Measurements from ENCODE around the gene NPAS3. TPM values are rescaled to one million over a fixed set of nuclear protein-coding genes. Genes with fewer than 3 reads are reported as not detected.

NPAS3 gene
- total RNA-seq, 1 experiment from 2014 or later: not detected

GRCh38 chr14:33682760-33683159 lies 744.1 kb downstream of the NPAS3 start:
- TF ChIP-seq SIN3A (IDR thresholded peaks at IDR 0.05; ENCODE audit: low read depth) (no peak), POLR2AphosphoS5 (IDR thresholded peaks at IDR 0.05; ENCODE audit: low read depth, low read length) (no peak), ZFX (IDR thresholded peaks at IDR 0.05) (no peak), ZNF274 (IDR thresholded peaks at IDR 0.05; ENCODE audit: low read depth, low read length) (no peak), JUND (IDR thresholded peaks at IDR 0.05) (no peak), CEBPB (IDR thresholded peaks at IDR 0.05; ENCODE audit: low read depth) (no peak), POLR2A (IDR thresholded peaks at IDR 0.05; ENCODE audit: borderline replicate concordance, extremely low read depth, insufficient read depth, insufficient read length) (no peak), SRF (IDR thresholded peaks at IDR 0.05; ENCODE audit: low read depth) (no peak), RAD21 (IDR thresholded peaks at IDR 0.05; ENCODE audit: low read depth) (no peak), FOSL1 (IDR thresholded peaks at IDR 0.05; ENCODE audit: low read depth) (no peak), CTCF (IDR thresholded peaks at IDR 0.05 in 2 of 3, conservative IDR thresholded peaks at IDR 0.05 in 1 of 3; ENCODE audit: borderline replicate concordance in 1 of 3, insufficient read depth in 1 of 3, low read depth in 2 of 3, low read length in 2 of 3) (no peak), SP1 (IDR thresholded peaks at IDR 0.05; ENCODE audit: low read depth) (no peak), ELF1 (IDR thresholded peaks at IDR 0.05; ENCODE audit: borderline replicate concordance, low read depth) (no peak), EZH2phosphoT487 (IDR thresholded peaks at IDR 0.05; ENCODE audit: borderline replicate concordance) (no peak)
- TF ChIP-seq, protein P1, sequence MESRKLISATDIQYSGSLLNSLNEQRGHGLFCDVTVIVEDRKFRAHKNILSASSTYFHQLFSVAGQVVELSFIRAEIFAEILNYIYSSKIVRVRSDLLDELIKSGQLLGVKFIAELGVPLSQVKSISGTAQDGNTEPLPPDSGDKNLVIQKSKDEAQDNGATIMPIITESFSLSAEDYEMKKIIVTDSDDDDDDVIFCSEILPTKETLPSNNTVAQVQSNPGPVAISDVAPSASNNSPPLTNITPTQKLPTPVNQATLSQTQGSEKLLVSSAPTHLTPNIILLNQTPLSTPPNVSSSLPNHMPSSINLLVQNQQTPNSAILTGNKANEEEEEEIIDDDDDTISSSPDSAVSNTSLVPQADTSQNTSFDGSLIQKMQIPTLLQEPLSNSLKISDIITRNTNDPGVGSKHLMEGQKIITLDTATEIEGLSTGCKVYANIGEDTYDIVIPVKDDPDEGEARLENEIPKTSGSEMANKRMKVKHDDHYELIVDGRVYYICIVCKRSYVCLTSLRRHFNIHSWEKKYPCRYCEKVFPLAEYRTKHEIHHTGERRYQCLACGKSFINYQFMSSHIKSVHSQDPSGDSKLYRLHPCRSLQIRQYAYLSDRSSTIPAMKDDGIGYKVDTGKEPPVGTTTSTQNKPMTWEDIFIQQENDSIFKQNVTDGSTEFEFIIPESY (IDR thresholded peaks at IDR 0.05; ENCODE audit: extremely low read depth, insufficient replicate concordance, low read length): no peak
- TF ChIP-seq, protein P2, sequence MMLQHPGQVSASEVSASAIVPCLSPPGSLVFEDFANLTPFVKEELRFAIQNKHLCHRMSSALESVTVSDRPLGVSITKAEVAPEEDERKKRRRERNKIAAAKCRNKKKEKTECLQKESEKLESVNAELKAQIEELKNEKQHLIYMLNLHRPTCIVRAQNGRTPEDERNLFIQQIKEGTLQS (IDR thresholded peaks at IDR 0.05): no peak
- H3K4me2 ChIP-seq (ENCODE audit: low read length): no peak overlapping the region

More at GRCh38 chr14:33682760-33683159, 744.1 kb downstream of the NPAS3 start:
- DNase-seq (ENCODE audit: low read depth, low spot score): no peak
- Histone ChIP-seq H2AFZ (ENCODE audit: low read depth, low read length, poor library complexity, severe bottlenecking) (no peak overlapping the region), H3K27ac (ENCODE audit: low read depth, low read length) (no peak overlapping the region), H3K9me3 (ENCODE audit: control insufficient read depth in 1 of 2, insufficient read depth in 1 of 2, low read depth in 1 of 2, low read length in 2 of 2) (no peaks in the 10 kb centered on the region), H3K9ac (ENCODE audit: low read length) (no peak overlapping the region), H3K4me3 (replicated peaks in 1 of 2; ENCODE audit: low read depth in 1 of 2, low read length in 2 of 2) (no peak overlapping the region), H3K9me2 (ENCODE audit: insufficient read depth) (no peaks in the 10 kb centered on the region), H3K4me1 (ENCODE audit: control insufficient read depth in 1 of 2, insufficient read depth in 2 of 2, low read length in 2 of 2) (no peaks in the 10 kb centered on the region), H4K20me1 (ENCODE audit: insufficient read depth) (no peaks in the 10 kb centered on the region), H3K36me3 (ENCODE audit: control insufficient read depth in 1 of 2, insufficient read depth in 2 of 2, low read length in 2 of 2) (no peaks in the 10 kb centered on the region), H3K27me3 (ENCODE audit: insufficient read depth, low read length) (no peaks in the 10 kb centered on the region), H3K79me2 (ENCODE audit: insufficient read depth, low read length) (no peaks in the 10 kb centered on the region)
- RAD21 ChIA-PET (ENCODE audit: low non-redundant PET in 1 of 2, low total read pairs in 2 of 2, uncharacterized antibody in 2 of 2, unreplicated experiment in 2 of 2): no interaction called here
- no peak for ATAC-seq
- BruUV-seq (replicated peaks): no TSS peak
- CTCF ChIA-PET: no interaction called here
- POLR2A ChIA-PET: no interaction called here
- intact Hi-C loops (cut with micrococcal nuclease): no loop called here
